H1 (cell line): ENCODE results near the gene EMP2. TPM values are rescaled to one million over a fixed set of nuclear protein-coding genes. Genes with fewer than 3 reads are reported as not detected.

ENCODE experiments used
- BRCA1 ChIP-seq: IDR thresholded peaks from 2 replicates; pipeline ENCODE4 v1.6.1; 2012; ENCODE audit warnings: low read depth, low read length, improper control_type of control experiment
- CREB1 ChIP-seq: IDR thresholded peaks from 2 replicates; pipeline ENCODE4 v1.6.1; 2012; ENCODE audit warnings: inconsistent platforms
- EGR1 ChIP-seq: IDR thresholded peaks from 2 replicates; pipeline ENCODE4 v1.6.1; 2011; ENCODE audit warnings: low read depth, low read length, borderline replicate concordance
- GABPA ChIP-seq: IDR thresholded peaks from 2 replicates; pipeline ENCODE4 v1.6.1; 2011; ENCODE audit warnings: mild to moderate bottlenecking, low read length, moderate library complexity, borderline replicate concordance; ENCODE audit not compliant: insufficient read depth
- TEAD4 ChIP-seq: IDR thresholded peaks from 2 replicates; pipeline ENCODE4 v1.6.1; 2012; ENCODE audit warnings: low read depth, low read length, inconsistent platforms, mixed read lengths
- polyA plus RNA-seq, 7 experiments: library from polyadenylated mRNA; depleted of rRNA in 3 of 7; stranded (reverse) in 5 of 7; unstranded in 2 of 7; fragments of >200 nt in 5 of 7; fragments of 200-250 nt in 2 of 7; gene quantifications; 1 replicate in 5 of 7; 2 replicates in 1 of 7; 4 replicates in 1 of 7; pipeline versions ENCODE4 v1.2.1 to v1.2.3, GENCODE V29; 2011 to 2013; ENCODE audit warnings: missing spikeins in 2 of 7, mixed read lengths in 2 of 7
- total RNA-seq: library from RNA; stranded (reverse); fragmentation: NEBNext Ultra II Directional; extraction: Animal tissue kit (Norgen Biotek cat#: 25700); gene quantifications from 2 replicates; pipeline ENCODE4 v1.2.1, GENCODE V29; 2021
- TF ChIP-seq, protein P1 (sequence below): fragments of 300-600 bp; sonication (generic); IDR thresholded peaks from 2 replicates; pipeline ENCODE4 v1.7.1; 2012; ENCODE audit warnings: low read length, moderate library complexity, mild to moderate bottlenecking, inconsistent platforms; ENCODE audit not compliant: insufficient replicate concordance

Gene EMP2
- total and polyA plus RNA-seq, 2 of the 8 experiments (the other 6 are each of a cell fraction or from before 2014, with no cell fraction given), result 22.6 to 23.3 TPM

DNA sequence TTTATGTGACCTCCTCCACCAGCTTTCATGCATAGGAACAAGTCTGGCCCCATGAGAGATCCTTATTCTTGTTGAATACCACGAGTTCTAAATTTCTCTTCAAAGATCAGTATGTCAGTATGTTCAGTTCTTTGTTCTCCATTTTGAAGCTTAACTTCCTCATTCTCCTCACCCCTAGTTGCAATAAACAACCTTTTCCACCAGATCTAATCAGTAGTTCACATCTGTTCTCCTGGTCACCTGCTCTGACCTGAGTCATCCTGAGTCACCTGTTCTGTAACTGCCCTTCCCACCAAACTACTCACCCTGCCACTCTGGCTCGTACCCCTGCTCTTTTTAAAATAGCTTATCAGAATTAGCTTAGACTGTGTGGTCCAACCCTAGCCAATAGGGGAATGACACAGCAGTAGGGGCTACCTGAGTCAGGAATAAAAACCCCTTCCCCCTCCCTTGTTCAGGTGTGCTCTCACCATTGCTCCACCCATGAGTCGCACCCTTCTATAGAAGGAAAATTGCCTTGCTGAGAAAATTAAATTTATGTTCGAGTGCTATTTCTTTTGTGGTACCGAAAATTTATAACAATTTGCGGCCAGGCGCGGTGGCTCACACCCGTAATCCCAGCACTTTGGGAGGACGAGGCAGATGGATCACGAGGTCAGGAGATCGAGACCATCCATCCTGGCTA is 94.6 kb downstream of the EMP2 start (continued):
- TF ChIP-seq TEAD4 (no peak), BRCA1 (no peak), GABPA (no peak), CREB1 (no peak), EGR1 (no peak)
- TF ChIP-seq, protein P1, sequence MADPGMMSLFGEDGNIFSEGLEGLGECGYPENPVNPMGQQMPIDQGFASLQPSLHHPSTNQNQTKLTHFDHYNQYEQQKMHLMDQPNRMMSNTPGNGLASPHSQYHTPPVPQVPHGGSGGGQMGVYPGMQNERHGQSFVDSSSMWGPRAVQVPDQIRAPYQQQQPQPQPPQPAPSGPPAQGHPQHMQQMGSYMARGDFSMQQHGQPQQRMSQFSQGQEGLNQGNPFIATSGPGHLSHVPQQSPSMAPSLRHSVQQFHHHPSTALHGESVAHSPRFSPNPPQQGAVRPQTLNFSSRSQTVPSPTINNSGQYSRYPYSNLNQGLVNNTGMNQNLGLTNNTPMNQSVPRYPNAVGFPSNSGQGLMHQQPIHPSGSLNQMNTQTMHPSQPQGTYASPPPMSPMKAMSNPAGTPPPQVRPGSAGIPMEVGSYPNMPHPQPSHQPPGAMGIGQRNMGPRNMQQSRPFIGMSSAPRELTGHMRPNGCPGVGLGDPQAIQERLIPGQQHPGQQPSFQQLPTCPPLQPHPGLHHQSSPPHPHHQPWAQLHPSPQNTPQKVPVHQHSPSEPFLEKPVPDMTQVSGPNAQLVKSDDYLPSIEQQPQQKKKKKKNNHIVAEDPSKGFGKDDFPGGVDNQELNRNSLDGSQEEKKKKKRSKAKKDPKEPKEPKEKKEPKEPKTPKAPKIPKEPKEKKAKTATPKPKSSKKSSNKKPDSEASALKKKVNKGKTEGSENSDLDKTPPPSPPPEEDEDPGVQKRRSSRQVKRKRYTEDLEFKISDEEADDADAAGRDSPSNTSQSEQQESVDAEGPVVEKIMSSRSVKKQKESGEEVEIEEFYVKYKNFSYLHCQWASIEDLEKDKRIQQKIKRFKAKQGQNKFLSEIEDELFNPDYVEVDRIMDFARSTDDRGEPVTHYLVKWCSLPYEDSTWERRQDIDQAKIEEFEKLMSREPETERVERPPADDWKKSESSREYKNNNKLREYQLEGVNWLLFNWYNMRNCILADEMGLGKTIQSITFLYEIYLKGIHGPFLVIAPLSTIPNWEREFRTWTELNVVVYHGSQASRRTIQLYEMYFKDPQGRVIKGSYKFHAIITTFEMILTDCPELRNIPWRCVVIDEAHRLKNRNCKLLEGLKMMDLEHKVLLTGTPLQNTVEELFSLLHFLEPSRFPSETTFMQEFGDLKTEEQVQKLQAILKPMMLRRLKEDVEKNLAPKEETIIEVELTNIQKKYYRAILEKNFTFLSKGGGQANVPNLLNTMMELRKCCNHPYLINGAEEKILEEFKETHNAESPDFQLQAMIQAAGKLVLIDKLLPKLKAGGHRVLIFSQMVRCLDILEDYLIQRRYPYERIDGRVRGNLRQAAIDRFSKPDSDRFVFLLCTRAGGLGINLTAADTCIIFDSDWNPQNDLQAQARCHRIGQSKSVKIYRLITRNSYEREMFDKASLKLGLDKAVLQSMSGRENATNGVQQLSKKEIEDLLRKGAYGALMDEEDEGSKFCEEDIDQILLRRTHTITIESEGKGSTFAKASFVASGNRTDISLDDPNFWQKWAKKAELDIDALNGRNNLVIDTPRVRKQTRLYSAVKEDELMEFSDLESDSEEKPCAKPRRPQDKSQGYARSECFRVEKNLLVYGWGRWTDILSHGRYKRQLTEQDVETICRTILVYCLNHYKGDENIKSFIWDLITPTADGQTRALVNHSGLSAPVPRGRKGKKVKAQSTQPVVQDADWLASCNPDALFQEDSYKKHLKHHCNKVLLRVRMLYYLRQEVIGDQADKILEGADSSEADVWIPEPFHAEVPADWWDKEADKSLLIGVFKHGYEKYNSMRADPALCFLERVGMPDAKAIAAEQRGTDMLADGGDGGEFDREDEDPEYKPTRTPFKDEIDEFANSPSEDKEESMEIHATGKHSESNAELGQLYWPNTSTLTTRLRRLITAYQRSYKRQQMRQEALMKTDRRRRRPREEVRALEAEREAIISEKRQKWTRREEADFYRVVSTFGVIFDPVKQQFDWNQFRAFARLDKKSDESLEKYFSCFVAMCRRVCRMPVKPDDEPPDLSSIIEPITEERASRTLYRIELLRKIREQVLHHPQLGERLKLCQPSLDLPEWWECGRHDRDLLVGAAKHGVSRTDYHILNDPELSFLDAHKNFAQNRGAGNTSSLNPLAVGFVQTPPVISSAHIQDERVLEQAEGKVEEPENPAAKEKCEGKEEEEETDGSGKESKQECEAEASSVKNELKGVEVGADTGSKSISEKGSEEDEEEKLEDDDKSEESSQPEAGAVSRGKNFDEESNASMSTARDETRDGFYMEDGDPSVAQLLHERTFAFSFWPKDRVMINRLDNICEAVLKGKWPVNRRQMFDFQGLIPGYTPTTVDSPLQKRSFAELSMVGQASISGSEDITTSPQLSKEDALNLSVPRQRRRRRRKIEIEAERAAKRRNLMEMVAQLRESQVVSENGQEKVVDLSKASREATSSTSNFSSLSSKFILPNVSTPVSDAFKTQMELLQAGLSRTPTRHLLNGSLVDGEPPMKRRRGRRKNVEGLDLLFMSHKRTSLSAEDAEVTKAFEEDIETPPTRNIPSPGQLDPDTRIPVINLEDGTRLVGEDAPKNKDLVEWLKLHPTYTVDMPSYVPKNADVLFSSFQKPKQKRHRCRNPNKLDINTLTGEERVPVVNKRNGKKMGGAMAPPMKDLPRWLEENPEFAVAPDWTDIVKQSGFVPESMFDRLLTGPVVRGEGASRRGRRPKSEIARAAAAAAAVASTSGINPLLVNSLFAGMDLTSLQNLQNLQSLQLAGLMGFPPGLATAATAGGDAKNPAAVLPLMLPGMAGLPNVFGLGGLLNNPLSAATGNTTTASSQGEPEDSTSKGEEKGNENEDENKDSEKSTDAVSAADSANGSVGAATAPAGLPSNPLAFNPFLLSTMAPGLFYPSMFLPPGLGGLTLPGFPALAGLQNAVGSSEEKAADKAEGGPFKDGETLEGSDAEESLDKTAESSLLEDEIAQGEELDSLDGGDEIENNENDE, result no peak
